NB4 (cell line): Measurements from ENCODE around the gene CBX7.

Source experiments
- DNase-seq: peaks from one replicate; pipeline ENCODE4 v3.0.0; 2010; ENCODE audit warnings: low read depth
- H3K4me3 ChIP-seq: one replicate; pipeline ENCODE4 v1.5.1; 2011; ENCODE audit warnings: mild to moderate bottlenecking, low read depth, low read length, moderate library complexity
- MYC ChIP-seq: IDR thresholded peaks from 2 replicates; pipeline ENCODE4 v1.6.1; 2011; ENCODE audit warnings: low read depth, low read length
- POLR2A ChIP-seq: IDR thresholded peaks from 2 replicates; pipeline ENCODE4 v1.6.1; 2011; ENCODE audit warnings: mild to moderate bottlenecking; ENCODE audit not compliant: insufficient read length; ENCODE audit errors: extremely low read depth
- TF ChIP-seq, protein P1 (sequence below): IDR thresholded peaks from one replicate; pipeline ENCODE4 v1.5.1; 2012; ENCODE audit warnings: low read depth, low read length
- TF ChIP-seq, protein P2 (sequence below): IDR thresholded peaks from 2 replicates; pipeline ENCODE4 v1.6.1; 2011; ENCODE audit warnings: low read depth, low read length

The CBX7 gene

DNA sequence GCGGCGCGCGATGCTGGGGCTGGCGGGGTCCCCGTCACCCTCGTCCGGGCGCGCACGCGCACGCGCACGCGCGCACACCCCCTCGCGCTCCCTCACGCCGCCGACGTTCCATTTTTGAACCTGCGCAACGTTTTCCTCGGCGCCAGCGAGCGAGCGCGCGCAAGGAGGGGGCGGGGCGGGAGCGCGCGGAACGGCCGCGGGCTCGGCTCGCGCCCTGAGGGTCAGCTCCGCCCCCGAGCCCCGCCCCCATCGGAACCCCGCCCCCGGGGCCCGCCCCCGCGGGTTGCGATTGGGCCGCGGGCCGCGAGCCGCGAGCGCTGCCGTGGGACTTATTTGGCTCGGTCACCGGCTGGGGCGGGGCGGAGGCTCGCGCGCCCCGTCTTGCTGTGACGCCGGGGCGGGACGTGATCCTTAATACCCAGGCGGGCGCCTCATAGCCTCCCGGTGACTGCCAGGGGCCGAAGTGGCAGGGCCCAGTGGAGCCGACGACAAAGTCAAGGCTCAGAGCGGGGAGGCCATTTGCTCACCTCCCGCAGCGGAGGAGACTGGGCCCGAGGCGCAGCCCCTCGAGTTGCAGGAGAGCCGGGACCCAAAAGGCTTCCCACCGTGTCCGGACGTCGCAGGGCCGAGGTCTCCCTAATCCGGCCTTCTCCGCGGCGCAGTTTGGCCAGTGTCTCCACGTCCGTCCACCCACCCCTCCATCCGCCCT, at the start of gene CBX7:
CBX7 (minus strand) TSS at position 170 of the 709 bp plus-strand sequence. CDS start 236 bp downstream, outside the sequence.
- TF ChIP-seq, protein P1, sequence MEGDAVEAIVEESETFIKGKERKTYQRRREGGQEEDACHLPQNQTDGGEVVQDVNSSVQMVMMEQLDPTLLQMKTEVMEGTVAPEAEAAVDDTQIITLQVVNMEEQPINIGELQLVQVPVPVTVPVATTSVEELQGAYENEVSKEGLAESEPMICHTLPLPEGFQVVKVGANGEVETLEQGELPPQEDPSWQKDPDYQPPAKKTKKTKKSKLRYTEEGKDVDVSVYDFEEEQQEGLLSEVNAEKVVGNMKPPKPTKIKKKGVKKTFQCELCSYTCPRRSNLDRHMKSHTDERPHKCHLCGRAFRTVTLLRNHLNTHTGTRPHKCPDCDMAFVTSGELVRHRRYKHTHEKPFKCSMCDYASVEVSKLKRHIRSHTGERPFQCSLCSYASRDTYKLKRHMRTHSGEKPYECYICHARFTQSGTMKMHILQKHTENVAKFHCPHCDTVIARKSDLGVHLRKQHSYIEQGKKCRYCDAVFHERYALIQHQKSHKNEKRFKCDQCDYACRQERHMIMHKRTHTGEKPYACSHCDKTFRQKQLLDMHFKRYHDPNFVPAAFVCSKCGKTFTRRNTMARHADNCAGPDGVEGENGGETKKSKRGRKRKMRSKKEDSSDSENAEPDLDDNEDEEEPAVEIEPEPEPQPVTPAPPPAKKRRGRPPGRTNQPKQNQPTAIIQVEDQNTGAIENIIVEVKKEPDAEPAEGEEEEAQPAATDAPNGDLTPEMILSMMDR, result no peak
- TF ChIP-seq MYC (no peak), POLR2A (no peak)
- TF ChIP-seq, protein P2, sequence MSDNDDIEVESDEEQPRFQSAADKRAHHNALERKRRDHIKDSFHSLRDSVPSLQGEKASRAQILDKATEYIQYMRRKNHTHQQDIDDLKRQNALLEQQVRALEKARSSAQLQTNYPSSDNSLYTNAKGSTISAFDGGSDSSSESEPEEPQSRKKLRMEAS, result no peak
- peak within 1 kb of the TSS; percentile 25 for H3K4me3 ChIP-seq
- DNase-seq, result peak; percentile 76

DNA sequence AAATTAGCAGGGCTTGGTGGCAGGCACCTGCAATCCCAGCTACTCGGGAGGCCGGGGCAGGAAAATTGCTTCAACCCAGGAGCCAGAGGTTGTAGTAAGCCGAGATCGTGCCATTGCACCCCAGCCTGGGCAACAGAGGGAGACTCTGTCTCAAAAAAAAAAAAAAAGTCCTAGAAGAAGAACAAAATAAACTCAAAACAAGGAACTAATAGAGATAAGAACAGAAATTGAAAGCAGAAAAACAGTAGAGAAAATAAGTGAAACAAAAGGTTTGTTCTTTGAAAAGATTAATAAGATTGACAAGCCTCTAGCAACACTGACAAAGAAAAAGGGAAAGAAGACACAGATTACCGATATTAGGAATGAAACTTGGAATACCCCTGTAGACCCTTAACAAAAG, 45.1 kb upstream of the CBX7 start:
- no peak overlapping the region for H3K4me3 ChIP-seq
- DNase-seq, result no peak
- TF ChIP-seq, protein P2, result no peak
- no peak for TF ChIP-seq MYC
- TF ChIP-seq, protein P1, result no peak
- no peak for TF ChIP-seq POLR2A

DNA sequence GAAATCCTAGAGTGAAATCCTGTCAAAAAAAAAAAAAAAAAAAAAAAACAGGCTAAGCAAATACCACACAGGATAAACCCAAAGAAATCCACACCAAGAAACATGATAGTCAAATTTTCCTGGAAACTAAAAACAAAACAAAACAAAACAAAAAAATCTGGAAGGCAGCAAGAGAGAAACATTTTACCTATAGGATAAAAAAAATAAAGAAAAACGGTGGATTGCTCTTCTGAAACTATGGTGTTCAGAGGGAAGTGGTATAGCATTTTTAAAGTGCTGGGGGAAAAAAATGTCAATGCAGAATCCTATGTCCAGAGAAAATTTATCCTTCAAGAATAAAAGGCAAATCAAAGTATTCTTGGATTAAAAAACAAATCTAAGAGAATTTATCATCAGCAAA, 41.6 kb upstream of the CBX7 start:
- TF ChIP-seq POLR2A (no peak), MYC (no peak)
- TF ChIP-seq, protein P1, result no peak
- DNase-seq, result no peak

DNA sequence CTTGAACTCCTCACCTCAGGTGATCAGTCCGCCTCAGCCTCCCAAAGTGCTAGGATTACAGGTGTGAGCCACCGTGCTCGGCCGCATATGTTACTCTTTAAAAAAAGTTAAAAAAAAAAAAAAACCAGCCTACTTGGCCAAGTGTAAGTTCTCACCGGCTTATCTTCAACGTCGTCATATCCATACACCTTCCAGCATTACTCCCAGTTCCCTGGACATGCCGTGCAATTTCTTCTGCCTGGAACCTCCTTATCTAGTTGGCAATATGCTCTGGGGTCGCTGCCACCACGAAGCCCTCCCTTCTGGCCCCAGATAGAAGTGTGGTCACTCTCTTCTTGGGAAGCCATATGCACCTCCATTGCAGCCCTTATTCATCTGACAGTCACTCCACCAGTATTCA, 36.3 kb upstream of the CBX7 start:
- H3K4me3 ChIP-seq, result no peak overlapping the region
- no peak for DNase-seq
- TF ChIP-seq, protein P1, result no peak
- TF ChIP-seq, protein P2, result no peak
- TF ChIP-seq MYC (no peak), POLR2A (no peak)

More for the DNA sequence above, 41.6 kb upstream of the CBX7 start:
- H3K4me3 ChIP-seq, result no peak overlapping the region

DNA sequence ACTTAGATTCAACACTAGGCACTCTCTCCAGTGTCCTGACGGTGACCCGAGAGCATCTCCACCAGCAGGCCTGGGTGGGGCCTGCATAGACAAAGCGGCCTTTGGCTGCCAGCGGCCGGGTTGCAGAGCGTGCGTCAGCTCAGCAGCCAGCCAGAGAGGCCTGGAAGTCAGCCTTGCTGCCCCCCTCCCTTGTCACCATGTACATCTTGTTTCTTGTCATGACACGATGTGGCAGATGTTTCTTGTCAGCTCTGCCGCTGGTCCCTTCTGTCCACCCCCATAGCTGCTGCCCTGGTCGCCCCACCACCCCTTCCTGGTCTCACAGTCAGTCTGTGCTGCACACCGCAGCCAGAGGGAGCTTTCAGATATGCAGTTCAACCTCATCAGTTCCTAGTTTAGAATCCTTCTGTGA, 33.1 kb upstream of the CBX7 start:
- H3K4me3 ChIP-seq, result no peak overlapping the region
- TF ChIP-seq POLR2A (no peak), MYC (no peak)
- TF ChIP-seq, protein P1, result no peak
- TF ChIP-seq, protein P2, result no peak
- no peak for DNase-seq
